DND-41 (cell line): Measurements from ENCODE around the gene TRMT112.

ENCODE experiments used
- CTCF ChIP-seq: IDR thresholded peaks from 2 replicates; pipeline ENCODE4 v1.5.1; 2012; ENCODE audit warnings: borderline replicate concordance, low read length, moderate library complexity, mild to moderate bottlenecking; ENCODE audit not compliant: poor library complexity, severe bottlenecking; ENCODE audit errors: extremely low read depth
- EZH2 ChIP-seq: IDR thresholded peaks from 3 replicates; pipeline ENCODE4 v1.6.1; 2012; ENCODE audit warnings: borderline replicate concordance, low read depth, mild to moderate bottlenecking, moderate library complexity, low read length, inconsistent platforms; ENCODE audit not compliant: severe bottlenecking

- TF ChIP-seq CTCF (no peak), EZH2 (no peak)
These were observed 32.1 kb downstream of the TRMT112 start, which contains the start of gene GPR137 for GRCh38 chr11:64284962-64285884.
